H4 (cell line): ENCODE results near the gene SLC9A3. TPM values are rescaled to one million over a fixed set of nuclear protein-coding genes. Genes with fewer than 3 reads are reported as not detected.

Source experiments
- DNase-seq: peaks from one replicate; pipeline ENCODE4 v3.0.0-alpha.2; 2015; ENCODE audit warnings: low spot score
- total RNA-seq: library from RNA; depleted of rRNA; stranded (reverse); fragments of >200 nt; shearing (Covaris generic); gene quantifications from 2 replicates; pipeline ENCODE4 v1.2.3, GENCODE V29; 2014

Gene SLC9A3
- total RNA-seq, 1 experiment from 2014 or later, result 2.3 TPM

DNA sequence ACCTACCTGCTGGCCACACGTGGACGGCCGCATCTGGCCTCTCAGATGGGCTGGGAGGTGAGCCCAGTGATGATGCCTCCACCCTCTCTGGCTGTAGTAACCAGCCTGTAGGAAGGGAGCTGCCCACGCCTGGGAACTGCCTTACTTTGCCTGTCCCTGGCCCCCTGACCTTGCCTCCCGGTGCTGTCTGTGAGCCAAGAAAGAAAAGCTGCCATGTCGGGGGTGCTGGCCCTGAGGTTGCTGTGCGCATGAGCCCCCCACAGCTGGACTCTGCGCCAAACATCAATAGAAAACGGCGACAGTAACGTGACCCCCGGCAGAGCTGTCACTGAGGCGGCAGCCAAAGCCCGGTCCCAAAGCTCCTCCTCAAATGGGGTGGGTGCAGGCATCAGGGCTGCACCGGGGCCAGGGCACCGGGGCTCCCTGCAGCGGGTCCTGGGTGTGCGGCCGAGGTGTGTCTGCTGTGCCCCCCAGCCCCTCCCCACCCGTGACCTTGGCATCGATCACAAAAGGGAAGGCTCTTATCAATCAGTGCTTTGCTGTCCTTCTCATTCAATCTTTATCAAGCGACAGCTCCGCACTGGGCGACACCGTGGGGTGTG is 15.3 kb upstream of the SLC9A3 start:
- DNase-seq, result no peak

DNA sequence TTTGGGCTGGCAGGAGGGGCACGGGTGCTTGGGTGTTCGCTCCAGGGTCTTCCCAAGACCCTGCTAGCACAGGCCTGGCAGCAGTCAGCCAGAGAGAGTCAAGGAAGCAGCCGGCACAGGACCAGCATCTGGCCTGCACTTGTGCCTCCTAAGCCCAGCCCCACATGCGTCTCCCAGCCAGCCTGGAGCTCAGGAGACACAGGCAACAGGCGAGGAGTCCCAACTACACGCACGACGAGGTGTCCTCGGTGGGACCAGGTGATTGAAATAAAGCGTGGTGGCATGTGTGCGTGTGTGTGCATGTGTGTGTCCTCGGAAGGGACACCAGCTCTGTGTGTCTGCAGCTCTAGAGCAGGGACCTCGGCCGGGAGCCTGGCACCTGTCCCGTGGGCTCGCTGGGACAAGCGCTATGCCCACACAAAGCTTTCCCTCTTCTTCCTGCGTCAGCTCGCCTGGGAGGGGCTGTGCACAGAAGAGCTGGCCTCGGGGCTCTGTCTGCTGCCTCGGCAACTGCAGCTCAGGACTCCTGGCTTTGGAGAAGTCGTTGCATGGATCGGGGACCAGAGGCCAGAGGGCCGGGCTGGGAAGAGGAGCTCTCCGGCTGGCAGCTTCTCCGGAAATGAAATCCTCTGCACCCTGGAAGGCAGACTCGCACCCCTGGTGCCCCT is 14.7 kb upstream of the SLC9A3 start:
- no peak for DNase-seq

DNA sequence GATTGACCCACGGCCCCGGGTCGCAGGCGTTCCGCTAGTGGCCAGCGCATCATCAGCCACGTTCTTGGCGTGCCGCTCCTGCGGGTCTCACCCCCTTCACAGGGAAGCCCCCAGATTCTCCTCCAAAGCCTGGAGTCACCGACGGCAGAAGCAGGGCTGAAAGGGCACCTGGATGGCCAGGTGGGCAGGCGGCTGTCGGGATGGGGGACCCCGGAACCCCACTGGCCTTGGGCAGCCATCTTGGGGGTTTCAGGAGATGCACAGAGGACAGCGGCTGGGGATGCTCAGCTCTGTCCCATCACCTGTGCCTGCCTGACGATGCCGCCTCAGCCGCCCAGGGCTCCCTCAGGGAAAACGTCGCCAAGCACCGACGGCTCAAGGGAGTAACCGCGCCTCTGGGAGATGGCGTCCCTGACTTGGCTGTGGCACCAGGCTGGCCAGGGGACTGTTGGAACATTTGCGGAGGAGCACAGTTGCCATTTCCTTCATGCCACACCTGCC is 14.1 kb upstream of the SLC9A3 start:
- DNase-seq, result no peak

GRCh38 chr5:537621-538071 is 13.4 kb upstream of the SLC9A3 start:
- no peak for DNase-seq

DNA sequence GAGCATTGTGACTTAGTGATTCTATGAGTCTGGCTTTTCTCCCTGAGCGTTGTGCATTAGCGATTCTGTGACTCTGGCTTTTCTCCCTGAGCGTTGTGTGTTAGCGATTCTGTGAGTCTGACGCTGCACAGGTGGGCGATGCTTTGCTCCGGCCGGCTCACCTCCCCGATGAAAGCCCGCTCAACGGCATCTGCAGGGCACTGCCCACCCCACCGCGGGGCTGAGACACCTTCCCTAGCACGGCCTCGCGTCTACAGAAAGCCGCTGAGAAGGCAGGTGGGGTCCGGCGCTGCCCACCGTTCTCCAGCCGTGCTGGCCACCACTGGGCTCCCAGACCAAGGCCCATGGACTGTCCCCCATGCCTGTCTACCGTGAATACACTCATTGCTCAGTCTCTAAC is 12.8 kb upstream of the SLC9A3 start:
- no peak for DNase-seq

- DNase-seq, result no peak
These were observed 11.8 kb upstream of the SLC9A3 start for GRCh38 chr5:535846-536698.

GRCh38 chr5:534743-535671 is 10.8 kb upstream of the SLC9A3 start:
- DNase-seq, result no peak

GRCh38 chr5:533955-534742 is 9.9 kb upstream of the SLC9A3 start:
- no peak for DNase-seq

DNA sequence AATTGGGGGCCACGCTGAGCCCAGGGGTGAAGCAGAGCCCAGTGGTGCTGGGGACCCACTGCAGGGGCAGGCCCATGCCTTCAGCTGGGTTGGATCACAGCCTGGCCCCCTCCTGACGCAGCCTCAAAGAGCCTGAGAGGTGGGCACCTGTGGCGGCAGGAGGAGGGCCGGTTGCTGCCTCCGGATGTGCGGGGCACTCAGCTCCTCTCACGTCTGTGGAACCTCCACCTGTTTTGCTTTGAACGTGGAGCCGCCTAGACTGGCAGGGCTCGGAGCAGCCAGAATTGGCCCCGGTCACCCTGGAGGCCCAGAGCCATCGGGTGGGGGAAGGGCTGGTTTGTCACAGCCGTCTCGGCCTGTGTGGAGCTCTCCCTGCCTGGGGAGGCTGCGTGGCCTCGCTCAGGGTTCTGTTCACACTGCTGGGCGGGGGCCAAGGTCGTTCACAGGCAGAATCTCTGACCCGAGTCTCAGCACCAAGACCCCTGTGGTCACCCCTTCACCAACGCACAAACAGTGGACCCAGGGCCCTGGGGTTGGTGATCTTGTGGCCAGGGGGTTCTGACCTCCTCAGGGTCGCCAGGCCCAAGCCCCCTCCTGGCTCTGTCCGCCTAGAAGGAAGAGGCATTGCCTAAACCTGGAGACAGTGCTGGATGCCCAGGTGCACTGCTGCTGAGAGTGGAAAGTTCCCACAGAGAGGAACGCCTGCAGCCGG is 9.2 kb upstream of the SLC9A3 start:
- no peak for DNase-seq

GRCh38 chr5:532521-533242 is 8.4 kb upstream of the SLC9A3 start:
- DNase-seq, result no peak

DNA sequence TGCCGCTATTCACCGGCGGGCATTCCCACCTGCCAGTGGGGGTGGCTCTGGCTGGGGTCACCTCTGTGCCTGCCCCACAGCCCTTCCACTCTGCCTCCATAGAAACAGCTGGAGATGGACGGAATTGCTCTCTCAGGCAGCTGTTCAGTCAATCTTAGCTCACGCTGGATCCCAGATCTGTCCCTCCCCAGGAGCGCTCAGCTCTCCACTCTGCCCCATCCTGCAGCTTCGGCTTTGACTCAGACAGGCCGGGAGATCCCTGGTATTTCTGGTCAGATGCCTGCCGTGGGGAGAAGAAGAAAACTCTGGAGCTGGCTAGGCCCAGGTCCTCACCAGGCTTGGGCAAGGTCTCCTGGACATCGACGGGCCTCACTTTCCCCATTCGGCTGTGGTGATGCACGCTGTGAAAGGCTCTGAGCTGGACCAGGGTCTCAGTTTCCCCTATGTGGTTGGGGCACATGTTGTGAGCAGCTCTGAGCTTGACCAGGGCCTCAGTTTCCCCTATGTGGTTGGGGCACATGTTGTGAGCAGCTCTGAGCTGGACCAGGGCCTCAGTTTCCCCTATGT is 7.6 kb upstream of the SLC9A3 start:
- DNase-seq, result no peak

- no peak for DNase-seq
These were observed 7.0 kb upstream of the SLC9A3 start for GRCh38 chr5:531101-531748.

GRCh38 chr5:530001-530955 is 6.0 kb upstream of the SLC9A3 start:
- DNase-seq, result no peak

GRCh38 chr5:528629-529511 is 4.6 kb upstream of the SLC9A3 start:
- DNase-seq, result no peak

- DNase-seq, result no peak
These were observed 3.7 kb upstream of the SLC9A3 start for GRCh38 chr5:527646-528628.
